MM.1S (cell line): ENCODE measurements around the gene BET1.
A peak's percentile ranks its signal among the peaks of the same experiment; 100 is the strongest.

ENCODE experiments used
- DNase-seq: peaks from one replicate; pipeline ENCODE4 v3.0.0-alpha.2; 2015
- H2AFZ ChIP-seq: fragments of 300-600 bp; sonication (generic); 2 replicates; pipeline ENCODE4 v1.6.0; 2016; ENCODE audit warnings: antibody characterized with exemption, low read length
- H3F3A ChIP-seq: fragments of 300-600 bp; sonication (generic); 2 replicates; pipeline ENCODE4 v1.6.1; 2016; ENCODE audit warnings: mild to moderate bottlenecking, antibody characterized with exemption, low read length, moderate library complexity, mixed read lengths; ENCODE audit not compliant: insufficient read depth
- H3K27ac ChIP-seq: fragments of 300-600 bp; sonication (generic); 2 replicates; pipeline ENCODE4 v1.5.1; 2016; ENCODE audit warnings: mild to moderate bottlenecking, low read length
- H3K27me3 ChIP-seq: fragments of 300-600 bp; sonication (generic); replicated peaks from 2 replicates; pipeline ENCODE4 v1.6.0; 2016; ENCODE audit warnings: low read length; ENCODE audit not compliant: insufficient read depth
- H3K36me3 ChIP-seq: fragments of 300-600 bp; sonication (generic); replicated peaks from 2 replicates; pipeline ENCODE4 v1.6.1; 2016; ENCODE audit warnings: mild to moderate bottlenecking, low read length, mixed read lengths; ENCODE audit not compliant: insufficient read depth
- H3K4me1 ChIP-seq: fragments of 300-600 bp; sonication (generic); 2 replicates; pipeline ENCODE4 v1.6.1; 2016; ENCODE audit warnings: low read length, mixed read lengths
- H3K4me2 ChIP-seq: fragments of 300-600 bp; sonication (generic); 2 replicates; pipeline ENCODE4 v1.6.0; 2016; ENCODE audit warnings: low read depth, low read length
- H3K4me3 ChIP-seq: fragments of 300-600 bp; sonication (generic); 2 replicates; pipeline ENCODE4 v1.5.1; 2016; ENCODE audit warnings: low read length, mixed read lengths
- H3K79me2 ChIP-seq: fragments of 300-600 bp; sonication (generic); 2 replicates; pipeline ENCODE4 v1.6.1; 2016; ENCODE audit warnings: mixed run types, low read length, mixed read lengths
- H3K9ac ChIP-seq: fragments of 300-600 bp; sonication (generic); 2 replicates; pipeline ENCODE4 v1.6.1; 2016; ENCODE audit warnings: low read length, mixed read lengths
- H3K9me2 ChIP-seq: fragments of 300-600 bp; sonication (generic); replicated peaks from 2 replicates; pipeline ENCODE4 v1.6.1; 2016; ENCODE audit warnings: mild to moderate bottlenecking, low read length, mixed read lengths; ENCODE audit not compliant: insufficient read depth
- H3K9me3 ChIP-seq: fragments of 300-600 bp; sonication (generic); replicated peaks from 2 replicates; pipeline ENCODE4 v1.6.1; 2016; ENCODE audit warnings: mild to moderate bottlenecking, low read length, mixed read lengths; ENCODE audit not compliant: insufficient read depth
- H4K20me1 ChIP-seq: fragments of 300-600 bp; sonication (generic); 2 replicates; pipeline ENCODE4 v1.6.1; 2016; ENCODE audit warnings: mild to moderate bottlenecking, low read length, moderate library complexity, mixed read lengths; ENCODE audit not compliant: insufficient read depth
- EZH2 ChIP-seq: fragments of 300-600 bp; sonication (generic); optimal IDR thresholded peaks from 2 replicates; pipeline ENCODE3; 2017; ENCODE audit warnings: low read depth, mild to moderate bottlenecking, antibody characterized with exemption, low read length, mixed read lengths
- EZH2phosphoT487 ChIP-seq: fragments of 300-600 bp; sonication (generic); IDR thresholded peaks from 2 replicates; pipeline ENCODE4 v1.6.1; 2018; ENCODE audit warnings: antibody characterized with exemption, low read length
- TF ChIP-seq, protein P1 (sequence below): fragments of 300-600 bp; sonication (generic); IDR thresholded peaks from 2 replicates; pipeline ENCODE4 v1.5.1; 2016; ENCODE audit warnings: antibody characterized with exemption, low read length, mixed read lengths

The BET1 gene, protein sequence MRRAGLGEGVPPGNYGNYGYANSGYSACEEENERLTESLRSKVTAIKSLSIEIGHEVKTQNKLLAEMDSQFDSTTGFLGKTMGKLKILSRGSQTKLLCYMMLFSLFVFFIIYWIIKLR

DNA sequence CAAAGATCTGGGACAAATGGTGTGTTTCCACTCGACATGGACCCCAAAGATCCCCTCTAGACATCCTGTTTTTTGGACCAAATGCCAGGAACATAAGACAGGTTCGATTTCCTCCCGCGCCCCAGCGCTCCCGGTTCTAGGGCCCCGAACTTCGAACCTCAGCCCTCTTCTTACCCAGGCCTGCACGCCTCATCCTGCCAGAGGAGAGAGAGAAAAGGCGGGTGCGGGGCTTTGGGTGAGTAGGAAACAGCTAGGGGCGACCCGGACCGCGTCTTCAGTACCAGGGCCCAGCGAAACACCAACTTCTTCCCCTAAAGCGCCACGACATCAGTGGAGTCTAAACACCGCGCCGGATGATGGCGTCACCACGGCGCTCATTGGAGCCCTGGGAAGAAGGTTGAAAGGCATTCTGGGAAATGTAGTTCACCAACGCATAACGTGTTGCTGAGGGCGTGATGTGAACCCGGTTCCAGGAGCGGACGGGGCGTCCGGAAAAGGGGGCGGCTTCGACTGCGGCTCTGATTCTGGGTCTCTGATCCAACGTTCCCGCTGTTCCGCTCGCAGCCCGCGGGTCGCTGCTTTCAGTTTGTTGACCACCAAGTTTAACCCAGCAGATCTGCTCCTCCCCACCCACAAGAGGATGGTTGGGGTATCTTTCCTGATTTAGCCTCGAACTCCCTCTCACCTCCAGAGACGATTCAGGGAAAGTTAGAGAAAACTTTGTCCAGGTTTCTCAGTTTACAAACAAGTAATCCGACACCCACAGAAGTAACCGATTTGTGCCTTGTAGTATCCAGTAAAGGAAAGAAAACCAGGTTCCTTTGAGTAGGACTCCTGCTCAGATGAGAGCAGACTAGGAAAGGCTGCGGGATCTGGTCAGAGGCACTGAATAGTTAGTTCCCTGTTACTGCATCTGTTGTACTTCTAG is at the start of gene BET1:
TSS of gene BET1 (minus strand) at position 332 of the 928 bp plus-strand sequence. CDS start at position 193, 139 bp downstream.
- Histone ChIP-seq H3K27ac (peak within 1 kb of the TSS; percentile 55; the same call in 1 of the 2 replicates), H3K9me2 (no peaks in the 10 kb centered on the region), H3K4me2 (peak within 1 kb of the TSS; percentile 82), H3K36me3 (no peaks in the 10 kb centered on the region), H3K4me1 (peaks cover 10% of the 10 kb centered on the region; the same call in 1 of the 2 replicates), H3F3A (no peaks in the 10 kb centered on the region), H3K27me3 (peaks cover 7% of the 10 kb centered on the region; the same call in 1 of the 2 replicates), H2AFZ (peak within 1 kb of the TSS; percentile 89), H4K20me1 (no peaks in the 10 kb centered on the region), H3K79me2 (peaks cover 42% of the 10 kb centered on the region), H3K9me3 (no peaks in the 10 kb centered on the region), H3K4me3 (peak within 1 kb of the TSS; percentile 94), H3K9ac (peak within 1 kb of the TSS; percentile 92)
- TF ChIP-seq EZH2 = no peak
- TF ChIP-seq, protein P1, sequence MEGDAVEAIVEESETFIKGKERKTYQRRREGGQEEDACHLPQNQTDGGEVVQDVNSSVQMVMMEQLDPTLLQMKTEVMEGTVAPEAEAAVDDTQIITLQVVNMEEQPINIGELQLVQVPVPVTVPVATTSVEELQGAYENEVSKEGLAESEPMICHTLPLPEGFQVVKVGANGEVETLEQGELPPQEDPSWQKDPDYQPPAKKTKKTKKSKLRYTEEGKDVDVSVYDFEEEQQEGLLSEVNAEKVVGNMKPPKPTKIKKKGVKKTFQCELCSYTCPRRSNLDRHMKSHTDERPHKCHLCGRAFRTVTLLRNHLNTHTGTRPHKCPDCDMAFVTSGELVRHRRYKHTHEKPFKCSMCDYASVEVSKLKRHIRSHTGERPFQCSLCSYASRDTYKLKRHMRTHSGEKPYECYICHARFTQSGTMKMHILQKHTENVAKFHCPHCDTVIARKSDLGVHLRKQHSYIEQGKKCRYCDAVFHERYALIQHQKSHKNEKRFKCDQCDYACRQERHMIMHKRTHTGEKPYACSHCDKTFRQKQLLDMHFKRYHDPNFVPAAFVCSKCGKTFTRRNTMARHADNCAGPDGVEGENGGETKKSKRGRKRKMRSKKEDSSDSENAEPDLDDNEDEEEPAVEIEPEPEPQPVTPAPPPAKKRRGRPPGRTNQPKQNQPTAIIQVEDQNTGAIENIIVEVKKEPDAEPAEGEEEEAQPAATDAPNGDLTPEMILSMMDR = no peak
- no peak for TF ChIP-seq EZH2phosphoT487
- DNase-seq = peak; percentile 97

DNA sequence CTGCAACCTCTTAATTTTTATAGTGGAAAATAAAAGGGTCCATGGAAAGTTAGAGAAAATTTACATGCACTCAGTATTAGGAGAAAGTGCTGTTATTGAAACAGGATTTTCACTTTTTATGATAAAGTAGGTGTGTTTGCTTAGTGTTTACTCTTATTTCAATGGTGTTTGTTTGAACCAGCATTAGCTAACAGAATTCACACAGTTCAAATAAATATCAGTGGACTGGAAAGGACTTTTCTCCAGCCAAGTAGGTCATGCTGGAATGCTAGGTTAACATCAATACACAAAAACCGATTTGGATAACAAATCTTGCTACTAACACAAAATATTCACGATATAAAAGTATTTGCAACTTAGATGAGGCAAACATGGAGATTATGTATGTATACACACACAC is 49.4 kb upstream of the BET1 start:
- TF ChIP-seq EZH2phosphoT487 = no peak
- no peak for TF ChIP-seq EZH2
- TF ChIP-seq, protein P1 = no peak
- H3K4me1 ChIP-seq = 0 out of 2 replicates have a peak, but pooled peaks cover 3% of the 10 kb centered on the region
- H3K9ac ChIP-seq = no peak overlapping the region
- H2AFZ ChIP-seq = no peak overlapping the region
- no peaks in the 10 kb centered on the region for H3K9me3 ChIP-seq
- no peak overlapping the region for H3K4me3 ChIP-seq
- H3K4me2 ChIP-seq = no peak overlapping the region
- H3K9me2 ChIP-seq = no peaks in the 10 kb centered on the region
- DNase-seq = no peak
- no peaks in the 10 kb centered on the region for H3K36me3 ChIP-seq
- no peaks in the 10 kb centered on the region for H3K79me2 ChIP-seq
- no peaks in the 10 kb centered on the region for H3F3A ChIP-seq
- H3K27me3 ChIP-seq = no peaks in the 10 kb centered on the region
- H3K27ac ChIP-seq = no peak overlapping the region
- no peaks in the 10 kb centered on the region for H4K20me1 ChIP-seq

DNA sequence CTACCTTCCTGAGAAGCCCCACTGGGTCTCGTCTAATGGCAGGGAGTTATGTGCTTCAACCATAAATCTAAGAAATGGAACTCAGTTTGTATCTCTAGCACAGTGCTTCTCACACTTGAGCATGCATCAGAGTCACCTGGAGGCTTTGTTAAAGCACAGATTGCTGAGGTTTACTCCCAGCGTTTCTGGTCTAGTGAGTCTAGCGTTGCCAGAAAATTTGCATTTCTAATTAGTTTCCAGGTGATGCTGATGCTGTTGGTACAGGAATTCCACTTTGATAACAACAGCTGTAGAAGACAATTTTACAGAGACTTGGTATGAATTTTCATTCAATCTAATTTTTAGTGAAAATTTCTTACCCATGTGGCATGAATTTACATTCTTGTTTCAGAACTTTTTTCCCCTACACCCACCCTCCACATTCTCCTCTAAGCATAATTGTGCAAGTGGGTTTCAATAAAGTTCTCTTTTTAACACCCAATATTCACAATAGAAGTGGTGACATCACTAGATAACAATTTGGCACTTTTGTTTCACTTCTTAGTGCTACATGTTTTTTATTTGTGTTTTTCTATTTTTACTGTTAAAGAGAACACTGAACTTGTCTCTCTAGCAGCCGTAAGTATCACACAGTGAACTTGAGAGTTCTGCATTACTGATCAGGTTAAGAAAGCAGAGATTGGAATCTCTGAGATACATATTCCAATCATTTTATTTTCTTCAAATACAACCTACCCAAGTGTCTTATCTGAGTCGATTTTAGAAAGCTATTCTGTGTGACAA is 48.4 kb upstream of the BET1 start:
- Histone ChIP-seq H3K4me2 (no peak overlapping the region), H3K9me2 (no peaks in the 10 kb centered on the region), H3K9me3 (no peaks in the 10 kb centered on the region), H2AFZ (no peak overlapping the region), H3K4me3 (no peak overlapping the region), H3K27ac (no peak overlapping the region), H3K79me2 (no peaks in the 10 kb centered on the region), H3K9ac (no peak overlapping the region), H3K27me3 (no peaks in the 10 kb centered on the region), H3K36me3 (no peaks in the 10 kb centered on the region), H4K20me1 (no peaks in the 10 kb centered on the region), H3F3A (no peaks in the 10 kb centered on the region), H3K4me1 (0 out of 2 replicates have a peak, but pooled peaks cover 3% of the 10 kb centered on the region)
- DNase-seq = no peak
- TF ChIP-seq EZH2 (no peak), EZH2phosphoT487 (no peak)
- TF ChIP-seq, protein P1 = no peak
